Heart left ventricle (tissue), 16 donors: Measurements from ENCODE around the gene FBXW5. TPM values are rescaled to one million over a fixed set of nuclear protein-coding genes. Genes with fewer than 3 reads are reported as not detected.

Experiments used
- ATAC-seq, 4 donors: fragments of 200-7000 bp; cut with Tn5 transposase; one replicate each; pipeline ENCODE4 v1.9.1; 2020 to 2022; ENCODE audit warnings: moderate library complexity in 4 of 4, mild to moderate bottlenecking in 3 of 4, moderate number of reproducible peaks in 1 of 4
- DNase-seq, 5 donors: peaks; one replicate each; pipeline ENCODE4 v3.0.0-alpha.2; 2020
- H3K27ac ChIP-seq, 12 donors: fragments of 200-600 bp; sonication (generic) in 4 of 12; one replicate each; pipeline versions ENCODE4 v1.5.0 to v1.8.0; 2016 to 2022; ENCODE audit warnings: mild to moderate bottlenecking in 2 of 12
- H3K27me3 ChIP-seq, 9 donors: fragments of 200-600 bp; sonication (generic) in 2 of 9; one replicate each; pipeline versions ENCODE4 v1.5.1 to v1.8.0; 2016 to 2022; ENCODE audit warnings: mild to moderate bottlenecking in 3 of 9
- H3K36me3 ChIP-seq, 9 donors: fragments of 200-600 bp; sonication (generic) in 2 of 9; one replicate each; pipeline versions ENCODE4 v1.5.0 to v1.8.0; 2018 to 2022; ENCODE audit warnings: mild to moderate bottlenecking in 2 of 9
- H3K4me1 ChIP-seq, 12 donors: fragments of 200-600 bp; sonication (generic) in 4 of 12; one replicate each; pipeline versions ENCODE4 v1.5.0 to v1.8.0; 2016 to 2022; ENCODE audit warnings: mild to moderate bottlenecking in 3 of 12
- H3K4me3 ChIP-seq, 12 donors: fragments of 200-600 bp; sonication (generic) in 4 of 12; one replicate each; pipeline versions ENCODE4 v1.5.0 to v1.8.0; 2017 to 2022; ENCODE audit warnings: mild to moderate bottlenecking in 9 of 12, moderate library complexity in 4 of 12
- H3K9me3 ChIP-seq, 12 donors: fragments of 200-600 bp; sonication (generic) in 4 of 12; one replicate each; pipeline versions ENCODE4 v1.5.0 to v1.8.0; 2016 to 2022; ENCODE audit warnings: mild to moderate bottlenecking in 1 of 12
- CTCF ChIP-seq, 12 donors: fragments of 200-600 bp; sonication (generic) in 4 of 12; IDR thresholded peaks; one replicate each; pipeline versions ENCODE4 v1.5.0 to v1.8.0; 2018 to 2022; ENCODE audit warnings: antibody characterized with exemption in 12 of 12, mild to moderate bottlenecking in 5 of 12
- POLR2A ChIP-seq, 2 donors: fragments of 450-650 bp; IDR thresholded peaks; one replicate each; pipeline ENCODE4 v1.6.1; 2017; ENCODE audit warnings: antibody characterized with exemption in 2 of 2, mild to moderate bottlenecking in 2 of 2, moderate library complexity in 2 of 2
- WGBS, 4 donors: extraction: QIAGEN DNeasy Blood & Tissue Kit in 2 of 4; methylation state at CpG; one replicate each; pipeline versions ENCODE4 v1.1.5 to v1.1.7; 2013 to 2018; 5-methylcytosine and 5-hydroxymethylcytosine counted together
- intact Hi-C, 10 donors: fragments of 100-400 bp; cut with DNase I; formaldehyde crosslinking; loops; one replicate each; pipeline versions ENCODE4 v1.11.1 to v1.14.2; 2022
- polyA plus RNA-seq, 2 donors: library from polyadenylated mRNA; stranded (reverse); fragments of 200-250 nt; gene quantifications; one replicate each; pipeline ENCODE4 v1.2.3, GENCODE V29; 2013
- total RNA-seq, 9 donors: library from RNA; depleted of rRNA in 2 of 9; stranded (reverse); fragments of >200 nt in 2 of 9; fragmentation: NEBNext Ultra II Directional in 3 of 9; extraction: Animal tissue kit (Norgen Biotek cat#: 25700) in 3 of 9; gene quantifications; one replicate each; pipeline versions ENCODE4 v1.1.0 to v1.2.4, GENCODE V29; 2016 to 2023
- donor health status: ischemic (EF 13 %, LVEDD 7.1; RV severe dilation, severe dysfunction).
- donor health status: healthy with polysubstance abuse.
- donor health status: DM: no; HTN: yes; CAD: no.
- donor health status: DM: no; HTN: no; CAD: no.
- donor health status: ischemic (EF 25% LVEDD 6.9; RV normal size, moderate dysfunction).
- donor health status: ischemic (EF 25% LVEDD 5.7; RV mildly dilated, moderate dysfunction).
- donor health status: healthy.
- donor health status: DM: yes; HTN: yes; CAD: no.
- donor health status: ischemic (EF 35%, LVEDD 5.7; RV mildly dilated, moderate dysfunction).
- donor health status: nonischemic (EF 11% LVEDD 7.7; RV severe dilation, severe dysfunction).
- donor health status: DM: yes; HTN: yes; CAD: no.
- donor health status: PGD.
- donor health status: ischemic (EF 29% LVEDD 5.4; RV normal size, mild dysfunction).
- donor health status: nonischemic (EF 23%, LVEDD 6.1; RV moderate dilation, normal function).

Gene FBXW5
- total and polyA plus RNA-seq, 11 donors = 110 to 388 (median 148) TPM

GRCh38 chr9:136943291-136944211, 987 bp downstream of the FBXW5 start:
- H3K36me3 ChIP-seq = peaks cover 7 to 42% (median 32%) of the 10 kb centered on the region in 9 donors
- TF ChIP-seq CTCF (IDR thresholded peaks at IDR 0.05) (peak in 2 of 12 donors; percentile 30 to 34), POLR2A (IDR thresholded peaks at IDR 0.05) (no peak)
- no peaks in the 10 kb centered on the region for H3K27me3 ChIP-seq
- H3K9me3 ChIP-seq = no peaks in the 10 kb centered on the region
- peaks cover 7 to 62% (median 32%) of the 10 kb centered on the region in 12 donors for H3K4me1 ChIP-seq
- DNase-seq = peak in 3 of 5 donors; percentile 27 to 62 (median 61)
- WGBS, 4 donors = 13 to 26% (median 16%) methylated on average over 21 to 61 of the region's 61 CpGs
- H3K27ac ChIP-seq = peak overlapping the region; percentile 90 to 98 (median 97)
- H3K4me3 ChIP-seq = peak overlapping the region; percentile 67 to 97 (median 92)
- peak in 2 of 4 donors; percentile 0 to 1 for ATAC-seq
- intact Hi-C loops = loop anchor here in 9 of 10 donors (1.0 to 5.0 kb wide), 15 partner anchors 41 to 153 kb away; partner anchors contain the start of genes PHPT1 (in 5 of the 9), TMEM141 (in 5 of the 9), EDF1 (in 4 of the 9) and MAMDC4 (in 2 of the 9)

- peaks cover 7 to 55% (median 26%) of the 10 kb centered on the region in 12 donors for H3K4me1 ChIP-seq
- H3K4me3 ChIP-seq = peak overlapping the region in 10 of 12 donors; percentile 67 to 97 (median 92)
- ATAC-seq (no peak), DNase-seq (peak in 1 of 5 donors; percentile 48)
- peak overlapping the region in 8 of 12 donors; percentile 93 to 98 (median 98) for H3K27ac ChIP-seq
- TF ChIP-seq CTCF (IDR thresholded peaks at IDR 0.05) (no peak), POLR2A (IDR thresholded peaks at IDR 0.05) (no peak)
- WGBS, 4 donors = 89 to 94% (median 90%) methylated on average over 10 to 16 of the region's 16 CpGs
- H3K36me3 ChIP-seq = peaks cover 7 to 42% (median 32%) of the 10 kb centered on the region in 9 donors
- no peaks in the 10 kb centered on the region for H3K27me3 ChIP-seq
- no peaks in the 10 kb centered on the region for H3K9me3 ChIP-seq
- intact Hi-C loops = loop anchor here in 8 of 10 donors (5.0 kb wide), 9 partner anchors 41 to 151 kb away; partner anchors contain the start of genes EDF1 (in 3 of the 8), PHPT1 (in 3 of the 8), TMEM141 (in 3 of the 8) and MAMDC4 (in 2 of the 8)
Measured at GRCh38 chr9:136942881-136943230, 1.7 kb downstream of the FBXW5 start.

- TF ChIP-seq POLR2A (IDR thresholded peaks at IDR 0.05) = no peak
- TF ChIP-seq CTCF (IDR thresholded peaks at IDR 0.05) = no peak
- Histone ChIP-seq H3K36me3 (peaks cover 7 to 45% (median 32%) of the 10 kb centered on the region in 9 donors), H3K9me3 (no peaks in the 10 kb centered on the region), H3K4me1 (peaks cover 7 to 50% (median 24%) of the 10 kb centered on the region in 12 donors), H3K4me3 (peak overlapping the region in 2 of 12 donors; percentile 90 to 96), H3K27me3 (no peaks in the 10 kb centered on the region), H3K27ac (peak overlapping the region in 6 of 12 donors; percentile 2 to 98 (median 98))
- no peak for ATAC-seq
- intact Hi-C loops = loop anchor here in 8 of 10 donors (5.0 kb wide), 9 partner anchors 40 to 150 kb away; partner anchors contain the start of genes EDF1 (in 3 of the 8), PHPT1 (in 3 of the 8), TMEM141 (in 3 of the 8) and MAMDC4 (in 2 of the 8)
- 94 to 95% (median 94%) methylated on average over 31 to 60 of the region's 60 CpGs for WGBS, 4 donors
- DNase-seq = peak in 1 of 5 donors; percentile 29
Measured at GRCh38 chr9:136942112-136942880, 2.2 kb downstream of the FBXW5 start.
